ENCODE data around the gene SLC16A4. TPM values are rescaled to one million over a fixed set of nuclear protein-coding genes. Genes with fewer than 3 reads are reported as not detected.
"Not testable (repeated sequence)": the region's sequence is repeated elsewhere in the genome, so short reads cannot be mapped to it uniquely, and the experiment has no call there.

The SLC16A4 gene
- total RNA-seq, 4 donors from 2014 or later, result 8.0 to 16.6 (median 15.1) TPM

- DNase-seq (ENCODE audit: low spot score in 2 of 2), result no peak
- H3K27ac ChIP-seq, result peak overlapping the region in 3 of 4 donors; percentile 98 to 99 (median 99)
- WGBS, 2 donors, result 85 to 87% methylated on average over 8 of the region's 8 CpGs
These were observed 17.7 kb upstream of the SLC16A4 start for GRCh38 chr1:110408488-110408887.

GRCh38 chr1:110407260-110408210, 16.7 kb upstream of the SLC16A4 start, which contains the start of gene LAMTOR5:
Gene LAMTOR5 (minus strand): TSS chr1:110407694. CDS start chr1:110407620, 74 bp downstream.
- Histone ChIP-seq H3K27ac (peak within 1 kb of the TSS; percentile 91 to 99 (median 98)), H3K4me3 (peak within 1 kb of the TSS; percentile 79 to 99 (median 96)), H3K36me3 (peaks cover 0 to 30% (median 8%) of the 10 kb centered on the region in 3 donors), H3K27me3 (no peaks in the 10 kb centered on the region), H3K9me3 (no peaks in the 10 kb centered on the region), H3K4me1 (peaks cover 0 to 38% (median 10%) of the 10 kb centered on the region in 4 donors)
- WGBS, 2 donors, result 0 to 1% methylated on average over 55 to 65 of the region's 76 CpGs
- TF ChIP-seq POLR2A (IDR thresholded peaks at IDR 0.05), result peak in 1 of 2 donors; percentile 91
- peak in 2 of 5 experiments; percentile 43 to 60 for TF ChIP-seq CTCF (IDR thresholded peaks at IDR 0.05)
- TF ChIP-seq EP300 (IDR thresholded peaks at IDR 0.05), result peak; percentile 82 to 100
- peak; percentile 88 to 94 for DNase-seq (ENCODE audit: low spot score in 2 of 2)

More at GRCh38 chr1:110408488-110408887, 17.7 kb upstream of the SLC16A4 start:
- no peaks in the 10 kb centered on the region for H3K9me3 ChIP-seq
- peaks cover 0 to 38% (median 10%) of the 10 kb centered on the region in 4 donors for H3K4me1 ChIP-seq
- H3K27me3 ChIP-seq, result no peaks in the 10 kb centered on the region
- H3K4me3 ChIP-seq, result peak overlapping the region in 3 of 4 donors; percentile 79 to 99 (median 93)
- H3K36me3 ChIP-seq, result peaks cover 0 to 21% (median 0%) of the 10 kb centered on the region in 3 donors
- TF ChIP-seq EP300 (IDR thresholded peaks at IDR 0.05), result no peak
- no peak for TF ChIP-seq CTCF (IDR thresholded peaks at IDR 0.05)
- no peak for TF ChIP-seq POLR2A (IDR thresholded peaks at IDR 0.05)

- WGBS, 2 donors, result 68 to 69% methylated on average over 15 of the region's 15 CpGs
- DNase-seq (ENCODE audit: low spot score in 2 of 2); H3K9me3 ChIP-seq; H3K27me3 ChIP-seq: not testable (repeated sequence)
- peaks cover 0 to 38% (median 10%) of the 10 kb centered on the region in 4 donors for H3K4me1 ChIP-seq
- H3K4me3 ChIP-seq, result peak overlapping the region; percentile 79 to 99 (median 96)
- H3K36me3 ChIP-seq, result peaks cover 0 to 41% (median 12%) of the 10 kb centered on the region in 3 donors
- H3K27ac ChIP-seq, result peak overlapping the region in 3 of 4 donors; percentile 98 to 99 (median 99)
These were observed 15.6 kb upstream of the SLC16A4 start for GRCh38 chr1:110406407-110406806.

- WGBS, 2 donors, result 93 to 94% methylated on average over 4 of the region's 4 CpGs
- no peak overlapping the region for H3K27ac ChIP-seq
- H3K27me3 ChIP-seq, result no peaks in the 10 kb centered on the region
- peaks cover 0 to 36% (median 10%) of the 10 kb centered on the region in 4 donors for H3K4me1 ChIP-seq
- TF ChIP-seq EP300 (IDR thresholded peaks at IDR 0.05) (no peak), POLR2A (IDR thresholded peaks at IDR 0.05) (no peak), CTCF (IDR thresholded peaks at IDR 0.05) (no peak)
- peaks cover 0 to 62% (median 16%) of the 10 kb centered on the region in 3 donors for H3K36me3 ChIP-seq
- no peak overlapping the region for H3K4me3 ChIP-seq
- DNase-seq (ENCODE audit: low spot score in 2 of 2), result no peak
- no peaks in the 10 kb centered on the region for H3K9me3 ChIP-seq
These were observed 13.6 kb upstream of the SLC16A4 start for GRCh38 chr1:110404401-110404800.

GRCh38 chr1:110403805-110404204, 13.0 kb upstream of the SLC16A4 start:
- H3K9me3 ChIP-seq, result no peaks in the 10 kb centered on the region
- no peak for DNase-seq (ENCODE audit: low spot score in 2 of 2)

GRCh38 chr1:110396259-110396958, 5.6 kb upstream of the SLC16A4 start:
- H3K4me3 ChIP-seq; H3K27me3 ChIP-seq; H3K9me3 ChIP-seq; DNase-seq (ENCODE audit: low spot score in 2 of 2); H3K27ac ChIP-seq: not testable (repeated sequence)
- Histone ChIP-seq H3K36me3 (peaks cover 0 to 75% (median 4%) of the 10 kb centered on the region in 3 donors), H3K4me1 (peaks cover 0 to 14% (median 3%) of the 10 kb centered on the region in 4 donors)
- WGBS, 2 donors, result 96 to 100% methylated on average over 2 to 31 of the region's 48 CpGs

More at GRCh38 chr1:110403805-110404204, 13.0 kb upstream of the SLC16A4 start:
- WGBS, 2 donors, result 93 to 95% methylated on average over 5 of the region's 5 CpGs
- H3K27ac ChIP-seq, result no peak overlapping the region
- TF ChIP-seq POLR2A (IDR thresholded peaks at IDR 0.05), result no peak
- no peak for TF ChIP-seq EP300 (IDR thresholded peaks at IDR 0.05)
- no peak for TF ChIP-seq CTCF (IDR thresholded peaks at IDR 0.05)
- no peak overlapping the region for H3K4me3 ChIP-seq
- peaks cover 0 to 67% (median 16%) of the 10 kb centered on the region in 3 donors for H3K36me3 ChIP-seq
- peaks cover 0 to 30% (median 10%) of the 10 kb centered on the region in 4 donors for H3K4me1 ChIP-seq
- no peaks in the 10 kb centered on the region for H3K27me3 ChIP-seq

Data from tibial nerve (tissue), 4 donors.